CD4-positive, alpha-beta T cell treated with Interleukin-6 at 100 ng/mL for 8 hours (primary cell): Measurements from ENCODE around the gene ADAM12.
"Not testable (repeated sequence)": the region's sequence is repeated elsewhere in the genome, so short reads cannot be mapped to it uniquely, and the experiment has no call there.

ENCODE experiments used
- DNase-seq: peaks from one replicate; pipeline ENCODE4 v3.0.0-alpha.2; 2020; ENCODE audit warnings: mixed read lengths, low spot score

The ADAM12 gene

DNA sequence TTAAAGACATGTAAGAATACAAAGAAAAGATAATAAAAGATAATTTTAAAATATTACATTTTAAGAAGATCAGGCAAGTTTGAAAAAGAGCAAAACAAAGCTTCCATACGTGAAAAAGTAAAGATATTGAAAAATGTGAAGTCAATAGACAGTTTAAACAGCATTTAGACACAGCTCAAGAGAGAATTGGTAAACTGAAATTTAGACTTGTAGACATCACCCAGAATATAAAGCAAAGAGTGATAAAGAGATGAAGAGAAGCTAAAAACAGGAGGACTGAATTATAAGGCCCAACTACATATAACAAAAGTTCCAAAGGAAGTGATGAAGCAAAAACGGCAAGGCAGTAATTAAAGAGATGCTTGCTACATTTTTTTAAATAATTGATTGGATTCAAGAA, 13.8 kb downstream of the ADAM12 start:
- DNase-seq = no peak

DNA sequence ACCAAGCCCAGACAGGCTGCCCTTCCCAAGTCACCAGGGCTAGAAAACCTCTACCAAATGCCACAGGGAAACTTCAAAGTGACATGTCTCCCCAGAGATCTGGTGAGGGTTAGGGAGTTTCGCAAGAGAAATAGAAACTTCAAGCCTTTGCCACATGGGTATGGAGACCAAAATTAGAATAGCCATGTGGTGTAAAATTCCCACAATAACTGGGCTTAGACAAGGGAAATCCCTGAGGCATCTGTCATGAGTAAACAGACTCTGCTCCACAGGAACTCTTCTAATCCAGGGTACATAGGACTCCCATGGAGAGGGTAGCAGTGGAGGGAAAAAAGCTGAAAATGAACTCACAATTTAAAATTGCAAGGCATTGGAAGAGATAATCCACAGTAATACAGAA, 14.3 kb downstream of the ADAM12 start:
- DNase-seq = no peak

DNA sequence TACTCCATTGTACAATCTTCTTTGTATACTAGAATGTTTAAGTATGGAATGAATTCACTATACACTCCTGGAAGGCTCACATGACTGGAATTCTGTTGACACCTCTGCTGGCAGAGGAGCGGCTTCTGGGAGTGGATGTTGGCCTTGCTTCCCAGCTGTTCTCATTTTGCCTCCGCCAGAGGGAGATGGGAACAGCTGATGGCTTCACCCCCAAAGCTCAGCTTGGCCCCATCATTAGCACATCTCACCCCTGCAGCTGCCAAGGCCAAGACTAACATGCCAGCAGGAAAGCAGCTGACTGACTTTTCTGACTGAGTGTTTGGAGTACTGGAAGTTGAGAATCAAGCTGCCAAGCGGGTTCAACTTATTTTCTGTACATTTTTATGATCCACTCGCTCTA, 15.1 kb downstream of the ADAM12 start:
- no peak for DNase-seq

DNA sequence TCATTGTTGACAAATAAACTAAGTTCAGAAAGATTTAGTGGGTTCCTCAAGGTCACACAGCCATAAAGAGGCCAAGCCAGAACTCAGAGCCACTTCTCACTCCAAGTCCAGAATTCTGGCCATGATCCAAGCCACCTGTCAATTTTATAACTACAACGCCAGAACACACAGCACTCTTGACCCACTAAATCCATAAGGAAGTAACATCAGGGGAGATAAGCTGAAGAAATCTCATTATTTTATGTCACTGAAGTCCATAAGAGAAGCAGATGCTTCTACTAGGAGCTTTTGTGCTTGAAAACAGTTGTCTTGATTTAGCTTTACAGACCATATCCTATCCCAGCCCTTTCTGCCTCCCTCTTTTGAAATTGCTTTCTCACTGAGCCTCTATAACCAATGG, 15.9 kb downstream of the ADAM12 start:
- no peak for DNase-seq

DNA sequence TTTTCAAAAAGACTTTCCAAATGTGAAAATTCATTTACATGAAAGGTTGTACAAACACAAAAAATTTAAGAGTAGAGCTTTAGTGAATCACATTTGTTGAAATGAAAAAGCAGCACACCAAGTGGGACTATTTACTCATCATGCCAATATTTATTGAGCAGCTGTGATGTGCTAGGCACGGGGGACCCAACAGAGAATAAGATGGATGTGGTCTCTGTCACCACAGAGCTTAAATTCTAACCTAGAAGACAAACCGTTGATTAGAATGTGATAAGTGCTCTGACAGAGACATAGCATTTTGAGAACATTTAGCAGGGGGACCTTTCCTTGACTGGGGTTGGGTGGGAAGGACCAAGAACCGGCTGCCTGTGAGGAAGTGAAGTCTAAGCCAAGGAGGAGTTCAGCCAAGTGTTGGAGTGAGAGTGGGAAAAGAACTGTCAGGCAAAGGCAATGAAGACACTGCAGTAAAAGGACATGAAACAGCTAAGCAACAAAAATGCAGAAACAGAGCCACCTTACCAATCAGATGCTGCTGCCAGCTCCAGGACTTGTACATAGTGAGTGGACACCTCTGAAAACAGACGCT, 19.1 kb downstream of the ADAM12 start:
- DNase-seq = no peak

DNA sequence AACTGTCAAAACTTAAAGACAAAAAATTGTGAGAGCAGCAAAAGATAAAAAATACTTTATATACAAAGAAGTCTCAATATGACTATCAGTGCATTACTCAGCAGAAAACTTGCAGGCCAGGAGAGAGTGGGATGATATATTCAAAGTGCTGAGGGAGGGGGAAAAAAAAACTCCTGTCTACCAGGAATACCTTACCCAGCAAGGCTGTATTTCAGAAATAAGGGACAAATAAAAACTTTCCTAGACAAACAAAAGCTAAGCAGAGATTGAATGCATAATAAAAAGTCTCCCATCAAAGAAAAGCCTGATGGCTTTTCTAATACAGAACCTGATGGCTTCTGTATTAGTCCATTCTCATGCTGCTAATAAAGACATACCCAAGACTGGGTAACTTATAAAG, 31.1 kb downstream of the ADAM12 start:
- DNase-seq = no peak

DNA sequence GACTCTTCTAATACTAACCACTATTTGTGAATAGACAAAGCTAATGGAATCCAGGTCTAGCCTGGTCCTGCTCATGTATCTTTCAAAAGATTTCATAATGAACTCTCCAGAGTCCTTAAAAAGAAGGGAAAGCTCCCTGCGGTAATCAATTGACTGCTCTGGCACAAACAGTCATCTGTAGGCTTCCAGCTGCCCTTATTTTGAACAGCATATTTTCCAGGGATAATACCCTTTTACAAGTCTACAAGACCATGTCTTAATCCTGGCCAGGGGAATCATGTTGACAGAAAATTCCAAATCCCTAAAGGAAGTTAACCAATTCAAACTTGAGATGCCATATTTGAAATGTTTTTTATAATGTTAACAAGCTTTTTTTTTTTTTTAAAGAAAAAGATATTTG, 34.6 kb downstream of the ADAM12 start:
- no peak for DNase-seq

DNA sequence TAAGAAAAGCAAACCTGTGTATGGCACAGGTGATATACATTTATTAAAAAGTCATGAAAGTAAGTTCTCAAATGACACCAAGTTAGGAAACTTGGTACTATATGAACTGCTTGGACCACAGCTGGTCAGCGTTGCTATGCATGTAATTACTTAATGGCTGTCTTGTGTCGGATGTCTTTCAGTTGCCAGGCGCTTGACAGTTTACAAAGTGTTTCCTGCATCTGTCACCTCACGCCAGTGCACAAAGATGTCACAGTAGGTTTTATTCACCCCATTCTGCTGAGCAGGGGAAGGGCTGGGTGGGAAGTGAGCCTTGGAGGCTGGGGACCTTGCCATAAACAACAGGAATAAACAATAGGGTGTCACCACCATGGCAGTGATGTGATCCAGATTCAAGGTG, 35.8 kb downstream of the ADAM12 start:
- no peak for DNase-seq

DNA sequence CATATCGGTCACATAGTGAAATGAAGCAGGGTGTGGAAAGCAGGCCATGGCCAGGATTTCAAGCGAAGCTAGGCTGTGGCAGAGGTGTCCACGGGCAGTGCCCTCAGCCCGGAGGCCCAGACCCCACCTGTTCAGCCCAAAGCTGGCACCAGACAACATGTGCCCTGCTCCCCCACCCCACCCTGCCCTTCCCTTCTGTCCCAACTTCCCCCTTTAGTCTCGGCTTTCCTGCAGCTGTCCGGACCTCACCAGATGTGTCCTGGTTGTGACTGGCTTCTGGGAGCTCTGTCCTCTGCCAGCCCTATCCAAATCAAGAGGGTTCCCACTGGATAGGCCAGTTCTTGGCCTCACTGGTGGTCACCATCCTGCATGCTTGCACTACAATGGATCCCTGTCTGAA, 37.3 kb downstream of the ADAM12 start:
- DNase-seq = no peak

DNA sequence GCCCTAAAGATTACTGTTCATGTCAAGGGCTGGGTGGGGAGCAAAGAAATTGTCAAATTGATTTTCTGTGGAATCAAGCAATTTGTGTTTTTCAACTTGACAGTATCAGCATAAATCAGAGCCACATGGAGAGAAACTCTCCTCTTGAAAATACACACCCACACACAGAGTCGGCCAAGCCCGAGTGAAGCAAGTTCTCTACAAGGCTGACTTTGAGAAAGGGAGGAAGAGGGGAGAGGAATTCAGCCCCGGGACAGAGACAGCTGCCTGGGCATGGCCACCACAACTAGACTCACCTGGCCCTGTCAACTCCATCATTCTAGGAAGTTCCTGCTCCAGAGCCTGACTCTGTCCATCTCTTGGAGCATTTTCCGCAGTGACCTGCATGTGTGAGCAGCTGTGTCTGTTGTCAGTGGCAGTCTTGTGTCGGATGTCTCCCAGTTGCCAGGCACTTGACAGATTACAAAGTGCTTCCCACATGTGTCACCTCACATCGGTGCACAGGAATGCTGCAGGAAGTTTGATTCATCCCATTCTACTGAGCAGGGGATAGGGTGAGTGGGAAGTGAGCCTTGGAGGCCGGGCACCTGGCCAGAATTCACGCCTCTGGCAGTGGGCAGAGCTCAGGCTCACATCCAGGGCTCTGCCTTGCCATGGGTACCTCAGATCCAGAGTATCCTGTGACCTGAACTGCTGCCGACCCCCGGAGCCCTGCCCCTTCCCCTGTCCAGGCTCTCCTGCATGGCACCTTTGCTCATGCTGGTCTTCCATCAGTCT, 37.9 kb downstream of the ADAM12 start:
- no peak for DNase-seq

DNA sequence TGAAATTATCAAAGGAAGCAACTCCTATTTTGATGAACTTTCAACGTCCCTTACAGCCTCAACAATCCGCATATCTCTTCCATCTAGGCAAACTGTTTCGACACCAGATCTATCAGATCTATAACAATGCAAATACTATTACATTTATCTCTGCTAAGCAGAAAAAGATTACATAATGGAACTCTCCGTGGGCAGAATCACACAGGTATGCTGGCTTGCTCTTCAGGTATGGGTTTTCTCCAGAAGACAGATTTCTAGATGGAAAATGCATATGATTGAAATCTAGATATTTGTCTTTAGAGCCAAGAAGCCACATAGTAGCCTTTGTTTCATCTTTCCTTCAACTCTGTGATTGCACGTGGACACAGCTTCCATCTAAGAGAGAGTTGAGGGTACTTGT, 38.6 kb downstream of the ADAM12 start:
- no peak for DNase-seq

DNA sequence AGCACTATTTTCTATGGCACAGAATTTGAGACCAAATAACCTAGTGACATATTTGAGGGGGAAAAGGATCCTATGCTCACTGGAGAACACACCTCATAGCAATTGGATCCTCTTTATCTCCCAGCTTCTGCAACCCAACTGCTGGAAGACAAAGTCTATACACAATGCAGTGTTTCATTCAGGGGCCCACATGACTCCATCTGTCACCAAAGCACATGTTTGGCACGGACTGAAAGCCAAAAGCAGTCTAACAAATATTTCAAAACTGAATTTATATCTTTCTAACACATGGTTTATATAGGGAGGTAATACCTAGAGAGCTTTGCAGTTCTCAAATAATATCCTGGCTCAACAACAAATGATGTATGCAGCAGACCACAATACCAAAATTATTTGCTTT, 39.2 kb downstream of the ADAM12 start:
- DNase-seq = no peak

DNA sequence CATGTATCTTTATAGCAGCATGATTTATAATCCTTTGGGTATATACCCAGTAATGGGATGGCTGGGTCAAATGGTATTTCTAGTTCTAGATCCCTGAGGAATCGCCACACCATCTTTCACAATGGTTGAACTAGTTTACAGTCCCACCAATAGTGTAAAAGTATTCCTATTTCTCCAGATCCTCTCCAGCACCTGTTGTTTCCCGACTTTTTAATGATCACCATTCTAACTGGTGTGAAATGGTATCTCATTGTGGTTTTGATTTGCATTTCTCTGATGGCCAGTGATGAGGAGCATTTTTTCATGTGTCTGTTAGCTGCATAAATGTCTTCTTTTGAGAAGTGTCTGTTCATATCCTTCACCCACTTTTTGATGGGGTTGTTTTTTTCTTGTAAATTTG, 44.8 kb downstream of the ADAM12 start:
- DNase-seq = not testable (repeated sequence)

DNA sequence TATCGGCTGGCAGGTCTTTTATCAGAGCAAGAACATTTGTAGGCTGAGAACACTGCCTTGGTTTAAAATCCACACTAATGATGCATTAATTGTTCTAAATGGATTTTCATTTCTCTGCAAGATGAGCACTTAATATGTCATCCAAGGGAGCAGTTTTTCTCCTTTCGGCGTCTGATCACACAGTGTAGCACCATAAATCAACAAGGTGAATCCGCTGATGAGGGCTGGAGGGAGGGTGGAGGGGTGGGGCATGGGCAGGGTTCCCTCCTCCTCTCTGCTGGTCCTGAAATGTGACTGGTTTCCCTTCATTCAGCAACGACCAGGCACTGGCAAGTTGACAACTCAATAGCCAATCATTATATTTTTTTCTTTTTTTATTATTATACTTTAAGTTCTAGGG, 45.6 kb downstream of the ADAM12 start:
- DNase-seq = no peak

DNA sequence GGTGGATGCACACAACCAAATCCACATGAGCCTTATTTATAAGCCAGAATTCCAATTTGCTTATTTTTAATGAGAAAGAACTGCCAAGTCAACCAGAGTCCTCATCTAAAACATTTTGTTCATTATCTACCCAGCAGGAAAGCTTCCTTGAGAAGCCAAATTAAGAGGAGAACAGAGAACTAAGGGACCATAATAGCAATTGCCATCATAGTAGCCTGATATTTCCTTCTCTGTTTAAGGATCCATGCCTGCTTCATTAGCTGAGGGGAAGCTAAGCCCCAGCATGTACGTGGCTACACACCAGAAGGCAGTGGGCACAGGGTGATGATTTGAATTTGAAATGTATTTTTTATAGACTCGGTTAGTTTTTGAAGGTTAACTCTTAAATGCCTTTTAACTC, 46.8 kb downstream of the ADAM12 start:
- no peak for DNase-seq

DNA sequence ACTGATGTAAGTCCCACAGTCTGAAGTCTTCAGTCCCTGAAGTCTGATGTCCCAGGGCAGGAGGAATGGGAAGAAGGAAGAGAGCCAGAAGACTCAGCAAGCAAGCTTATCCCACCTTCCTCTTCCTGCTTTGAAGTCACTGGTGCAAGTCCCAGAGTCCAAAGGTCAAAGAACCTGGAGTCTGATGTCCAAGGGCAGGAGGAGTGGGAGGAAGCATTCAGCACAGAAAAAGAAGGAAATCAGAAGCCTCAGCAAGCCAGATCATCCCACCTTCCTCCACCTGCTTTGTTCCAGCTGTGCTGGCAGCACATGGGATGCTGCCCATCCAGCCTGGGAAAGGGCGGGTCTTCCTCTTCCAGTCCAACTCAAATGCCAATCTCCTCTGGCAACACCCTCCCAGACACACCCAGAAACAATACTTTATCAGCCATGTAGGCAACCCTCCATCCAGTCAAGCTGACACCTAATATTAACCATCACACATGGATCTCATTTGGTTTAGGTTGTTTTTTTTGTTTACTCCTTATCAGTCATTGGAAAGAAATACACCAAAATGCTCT, 50.9 kb downstream of the ADAM12 start:
- DNase-seq = no peak

DNA sequence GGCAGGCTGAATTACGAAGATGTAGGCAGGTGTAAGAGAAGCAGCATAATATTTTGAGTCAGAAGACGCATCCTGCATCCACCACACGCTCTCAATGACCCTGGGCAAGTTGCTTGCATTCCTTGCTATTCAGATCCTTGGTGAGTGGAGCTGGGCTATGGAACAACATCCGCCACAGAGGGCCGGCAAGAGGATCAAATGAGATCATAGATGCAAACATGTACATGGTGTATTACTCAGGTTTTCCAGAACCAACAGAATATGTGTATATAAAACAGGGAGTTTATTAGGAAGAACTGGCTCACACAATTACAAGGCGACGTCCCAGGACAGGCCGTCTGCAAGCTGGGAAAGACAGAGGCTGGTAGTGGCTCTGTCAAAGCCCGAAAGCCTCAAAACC, 51.5 kb downstream of the ADAM12 start:
- no peak for DNase-seq

DNA sequence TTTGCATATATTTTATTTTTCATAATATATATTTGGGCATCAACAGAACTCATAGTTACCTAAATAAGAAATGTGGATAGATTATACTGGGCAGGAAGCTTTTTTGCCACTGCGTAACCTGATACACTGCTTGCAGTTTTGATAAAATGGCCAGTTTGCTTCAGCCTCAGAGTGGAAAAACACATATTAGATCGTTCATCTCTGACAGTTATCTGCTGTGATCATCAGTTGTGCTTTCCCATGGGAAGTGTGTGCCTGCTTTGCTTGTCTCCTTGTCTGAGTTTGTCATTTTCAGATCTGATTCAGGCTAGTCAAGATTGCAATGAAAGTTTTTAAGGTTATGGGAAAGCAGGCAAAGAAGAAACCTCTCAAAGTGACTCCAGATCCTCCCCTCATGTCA, 54.0 kb downstream of the ADAM12 start:
- no peak for DNase-seq

DNA sequence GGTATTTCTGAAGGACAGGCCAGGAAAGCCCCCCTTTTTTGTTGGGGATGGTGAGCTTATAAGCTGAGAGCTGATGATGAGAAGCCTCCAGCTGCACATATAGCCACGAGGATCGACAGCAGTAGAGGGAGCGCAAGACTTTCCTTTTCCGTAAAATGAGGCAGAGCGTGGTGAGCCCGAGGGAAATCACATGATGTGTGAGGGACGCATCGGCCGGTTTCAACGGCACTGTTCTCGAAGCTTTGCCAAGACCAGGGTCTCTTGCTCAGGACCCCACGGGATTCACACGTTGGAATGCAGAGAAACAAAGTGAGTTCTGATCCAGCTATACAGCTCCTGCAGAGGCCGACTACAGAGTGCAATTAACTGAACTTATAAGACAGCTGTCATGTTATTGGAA, 55.7 kb downstream of the ADAM12 start:
- DNase-seq = no peak

DNA sequence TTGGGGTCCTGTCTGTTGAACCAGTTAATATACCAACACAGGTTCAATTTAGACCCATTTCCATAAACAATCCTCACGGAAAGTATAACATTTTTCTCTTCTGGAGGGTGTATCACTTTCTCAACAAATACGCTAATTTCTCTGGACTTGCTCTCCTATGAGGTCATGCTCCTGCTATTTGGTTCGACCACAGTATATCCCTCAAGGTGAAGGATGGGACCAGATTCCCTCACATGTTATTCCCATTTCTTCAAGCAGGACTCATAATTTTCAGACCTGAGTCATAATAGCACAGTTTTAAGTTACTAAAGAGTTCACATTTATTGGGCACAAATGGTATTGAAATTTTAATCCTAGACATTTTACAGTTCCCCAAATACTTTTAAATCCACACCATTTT, 57.2 kb downstream of the ADAM12 start:
- no peak for DNase-seq

DNA sequence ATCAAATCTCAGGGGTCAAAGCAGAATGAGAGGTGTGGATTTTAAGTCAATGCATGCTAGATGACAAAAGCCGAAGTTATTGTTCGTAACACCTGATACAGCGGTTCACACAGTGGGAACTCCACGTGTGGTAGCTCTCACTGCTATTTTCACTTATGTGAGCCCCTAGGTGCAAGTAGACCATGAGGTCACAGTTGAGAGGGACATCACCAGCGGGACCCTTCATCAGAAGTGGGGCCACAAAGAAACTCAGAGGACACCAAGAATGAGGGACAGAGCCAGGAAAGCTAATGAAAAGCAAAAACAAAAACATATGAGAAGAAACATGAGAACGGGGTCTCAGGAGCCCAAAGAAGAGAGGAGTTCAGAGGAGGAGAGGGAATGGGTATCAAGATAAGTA, 63.5 kb downstream of the ADAM12 start:
- DNase-seq = no peak

DNA sequence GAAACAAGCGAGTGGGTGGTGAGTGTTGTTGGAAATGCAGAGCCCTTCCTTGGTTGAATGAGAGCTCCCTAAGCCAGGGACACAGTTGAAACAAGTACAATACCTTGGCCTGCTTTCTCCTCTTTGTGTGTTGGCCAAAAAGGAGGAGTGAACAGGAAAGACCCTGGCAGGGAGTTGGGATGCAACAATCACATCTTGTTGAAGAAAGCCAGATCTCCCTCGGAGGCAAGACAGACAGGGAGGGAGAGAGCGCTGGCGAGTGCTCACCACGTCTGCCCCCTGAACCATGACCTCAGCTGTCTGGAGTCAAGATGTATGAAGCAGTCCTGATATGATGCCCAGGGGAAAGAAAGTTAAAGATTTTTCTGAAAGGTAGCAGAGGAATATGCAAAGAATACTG, 66.8 kb downstream of the ADAM12 start:
- DNase-seq = no peak

DNA sequence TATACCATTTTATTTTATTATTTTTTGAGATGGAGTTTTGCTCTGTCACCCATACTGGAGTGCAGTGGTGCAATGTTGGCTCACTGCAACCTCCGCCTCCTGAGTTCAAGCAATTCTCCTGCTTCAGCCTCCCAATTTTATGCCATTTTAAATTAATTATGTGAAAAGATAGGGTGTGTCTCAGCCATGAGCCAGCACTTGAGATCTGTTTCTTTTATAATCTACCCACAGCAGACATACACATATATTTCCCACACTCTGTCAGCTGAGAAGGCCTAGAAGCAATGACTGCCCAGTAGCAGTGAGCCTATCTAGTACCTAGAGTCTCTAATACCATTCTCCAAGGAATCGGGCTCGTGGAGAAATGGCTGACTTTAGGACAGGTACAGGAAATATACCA, 70.5 kb downstream of the ADAM12 start:
- no peak for DNase-seq
